ENCODE data around the gene PALM3.

GRCh38 chr19:14027856-14028450 is 33.9 kb downstream of the PALM3 start, which contains the start of gene RLN3:
- TF ChIP-seq EZH2phosphoT487 (IDR thresholded peaks at IDR 0.05; ENCODE audit: unreplicated experiment) (no peak), CTCF (conservative IDR thresholded peaks at IDR 0.05; ENCODE audit: low read depth in 2 of 2) (no peak), STAT1 (IDR thresholded peaks at IDR 0.05; ENCODE audit: unreplicated experiment) (no peak), EZH2 (IDR thresholded peaks at IDR 0.05; ENCODE audit: low read depth, unreplicated experiment) (no peak)

Measured in GM23338 (cell line).